EL (cell line): ENCODE results near the gene B3GALT6.

ENCODE experiments used
- DNase-seq: peaks from one replicate; pipeline ENCODE4 v3.0.0-alpha.2; 2016

The B3GALT6 gene

DNA sequence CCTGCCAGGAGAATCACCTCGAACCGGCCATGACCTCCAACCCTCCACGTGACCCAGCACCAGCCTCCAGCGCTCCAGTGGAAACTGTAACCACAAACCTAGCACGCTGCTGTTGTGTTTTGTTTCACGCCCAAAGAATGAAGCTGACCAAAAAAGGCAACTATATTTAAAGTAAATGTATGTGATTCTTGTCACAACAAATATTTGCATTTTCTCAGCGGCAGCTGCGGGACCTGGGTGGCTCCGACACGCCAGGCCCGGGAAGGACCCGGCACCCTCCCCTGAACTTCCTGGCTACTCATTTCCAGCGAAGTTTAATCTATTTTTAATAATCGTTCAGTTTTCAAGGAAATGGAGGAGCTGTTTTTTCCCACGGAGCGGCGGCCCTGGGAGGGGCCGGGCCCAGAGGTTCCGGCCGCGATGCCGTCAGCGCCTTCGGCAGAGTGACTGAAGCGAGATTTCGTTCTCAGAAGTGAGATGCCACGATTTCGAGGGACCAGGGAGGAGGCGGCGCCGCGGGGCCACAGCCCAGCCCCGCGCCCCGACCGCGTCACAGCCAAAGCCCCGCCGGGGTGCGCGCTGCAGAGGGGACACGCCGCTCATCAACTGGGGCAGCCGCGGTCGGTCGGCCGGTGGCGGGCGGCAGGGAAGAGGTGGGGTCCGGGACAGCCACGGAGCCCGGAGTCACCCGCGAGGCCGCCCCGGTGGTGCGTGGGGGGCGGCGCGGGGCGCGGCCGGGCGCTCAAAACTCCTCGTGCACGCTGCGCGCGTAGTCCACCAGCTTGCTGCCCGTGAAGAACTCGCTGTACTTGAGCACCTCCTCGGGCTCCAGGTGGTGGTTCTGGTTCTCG lies 15.0 kb upstream of the B3GALT6 start:
- no peak for DNase-seq

GRCh38 chr1:1217621-1218523 lies 14.2 kb upstream of the B3GALT6 start:
- no peak for DNase-seq

GRCh38 chr1:1218524-1219200 lies 13.4 kb upstream of the B3GALT6 start:
- DNase-seq = no peak

DNA sequence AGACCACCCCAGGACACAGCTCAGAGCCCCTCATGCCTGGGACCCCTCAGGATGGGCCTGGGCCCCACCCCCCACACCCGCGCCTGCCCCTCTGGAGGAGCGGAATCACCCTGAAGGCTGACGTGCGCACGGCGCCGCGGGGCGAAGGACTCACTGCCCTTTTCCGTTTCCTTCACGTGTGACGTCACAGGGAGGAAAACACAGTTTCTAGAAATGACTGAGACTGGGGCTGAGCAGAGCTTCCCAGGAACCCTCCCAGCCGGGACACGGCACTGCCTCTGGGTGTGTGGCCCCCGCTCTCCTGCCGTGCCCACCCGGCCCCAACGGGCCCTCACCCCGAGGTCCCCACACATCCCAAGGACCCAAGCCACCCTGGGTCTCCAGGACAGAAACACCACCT lies 12.7 kb upstream of the B3GALT6 start:
- no peak for DNase-seq

GRCh38 chr1:1220197-1220596 lies 11.8 kb upstream of the B3GALT6 start:
- no peak for DNase-seq

DNA sequence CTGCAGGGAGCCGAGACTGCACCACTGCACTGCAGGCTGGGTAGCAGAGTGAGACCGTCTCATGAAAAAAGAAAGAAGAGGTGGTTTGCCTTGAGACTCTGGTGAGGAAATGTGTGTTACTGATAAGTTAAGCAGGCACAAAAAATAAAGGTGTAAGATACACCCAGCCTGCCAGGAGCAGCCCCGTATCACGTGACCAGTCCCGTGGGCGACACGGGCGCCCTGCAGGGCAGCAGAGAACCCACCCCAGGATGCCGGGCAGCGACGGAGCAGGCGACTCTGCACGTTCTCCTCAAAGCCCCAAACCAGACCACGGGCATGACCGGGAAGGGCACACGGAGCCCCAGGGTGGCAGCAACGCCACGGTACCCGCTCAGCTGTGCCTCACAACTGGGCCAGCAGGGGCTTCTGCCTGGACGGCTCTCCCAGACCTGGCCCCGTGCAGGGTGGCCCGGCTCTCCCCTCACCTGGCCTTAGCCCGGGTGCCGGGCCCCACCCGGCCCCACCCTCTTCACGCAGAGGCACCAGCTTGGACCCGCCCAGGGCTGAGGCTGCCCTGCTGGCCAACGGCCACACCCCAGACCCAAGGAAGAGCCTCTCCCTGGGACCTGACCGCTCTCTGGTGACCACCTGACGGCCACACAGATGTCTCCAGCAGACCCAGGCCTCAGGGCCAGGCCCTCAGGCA lies 10.0 kb upstream of the B3GALT6 start:
- no peak for DNase-seq

DNA sequence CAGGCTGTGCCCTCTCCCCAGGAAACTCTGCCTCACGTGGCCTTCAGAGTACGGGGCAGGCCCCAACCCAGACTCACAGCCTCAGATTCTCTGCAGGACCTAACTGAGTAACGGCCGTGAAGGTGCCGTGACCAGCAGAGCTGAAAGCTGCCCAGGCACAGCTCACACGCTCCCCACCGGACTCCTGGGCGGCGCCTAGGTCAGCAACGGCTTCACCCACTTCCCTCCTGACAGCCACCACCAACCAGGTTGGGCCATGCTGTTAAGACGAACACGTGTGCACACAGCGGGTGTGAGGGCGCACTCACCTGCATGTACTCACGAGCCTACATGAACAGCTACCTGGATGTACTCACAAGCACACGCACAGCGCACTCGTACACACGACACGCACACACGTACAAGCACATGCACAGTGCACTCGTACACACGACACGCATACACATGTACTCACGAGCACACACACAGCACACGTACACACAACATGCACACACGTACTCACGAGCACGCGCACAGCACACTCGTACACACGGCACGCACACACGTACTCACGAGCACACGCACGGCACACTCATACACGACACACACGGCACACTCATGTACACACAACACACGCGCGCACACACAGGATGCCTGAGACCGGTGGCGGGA lies 9.3 kb upstream of the B3GALT6 start:
- DNase-seq = no peak

- DNase-seq = no peak
Measured at GRCh38 chr1:1223321-1223720, 8.7 kb upstream of the B3GALT6 start.

GRCh38 chr1:1223891-1224290 lies 8.1 kb upstream of the B3GALT6 start:
- no peak for DNase-seq

DNA sequence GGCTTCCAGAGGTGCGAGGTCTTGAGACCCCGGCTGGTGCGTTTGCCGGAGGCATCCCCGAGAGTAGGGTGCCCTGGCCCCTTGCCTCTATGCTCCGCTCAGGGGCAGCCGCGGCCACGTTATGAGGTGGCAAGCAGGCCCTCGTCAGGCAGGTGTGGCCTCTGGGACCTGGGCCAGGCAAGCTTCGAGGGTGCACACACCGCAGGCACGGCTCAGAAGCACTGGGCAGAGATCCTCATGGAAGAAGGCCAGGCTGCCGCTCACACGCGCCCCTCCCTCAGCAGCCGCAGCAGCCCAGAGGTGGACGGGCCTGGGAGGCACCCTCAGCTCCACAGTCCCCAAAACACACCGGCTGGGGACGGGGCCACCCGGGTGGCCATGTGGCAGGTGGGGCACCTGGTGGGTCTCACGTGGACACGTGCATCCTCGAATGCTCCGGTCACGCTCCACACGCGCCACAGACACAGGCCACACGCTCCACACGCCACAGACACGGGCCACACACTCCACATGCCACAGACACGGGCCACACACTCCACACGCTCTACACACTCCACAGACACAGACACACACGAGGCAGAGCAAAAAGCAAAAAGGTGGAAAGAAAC lies 6.7 kb upstream of the B3GALT6 start:
- no peak for DNase-seq

GRCh38 chr1:1225913-1226312 lies 6.1 kb upstream of the B3GALT6 start:
- no peak for DNase-seq

GRCh38 chr1:1226566-1227362 lies 5.3 kb upstream of the B3GALT6 start:
- DNase-seq = no peak

GRCh38 chr1:1227386-1227785 lies 4.7 kb upstream of the B3GALT6 start:
- no peak for DNase-seq

DNA sequence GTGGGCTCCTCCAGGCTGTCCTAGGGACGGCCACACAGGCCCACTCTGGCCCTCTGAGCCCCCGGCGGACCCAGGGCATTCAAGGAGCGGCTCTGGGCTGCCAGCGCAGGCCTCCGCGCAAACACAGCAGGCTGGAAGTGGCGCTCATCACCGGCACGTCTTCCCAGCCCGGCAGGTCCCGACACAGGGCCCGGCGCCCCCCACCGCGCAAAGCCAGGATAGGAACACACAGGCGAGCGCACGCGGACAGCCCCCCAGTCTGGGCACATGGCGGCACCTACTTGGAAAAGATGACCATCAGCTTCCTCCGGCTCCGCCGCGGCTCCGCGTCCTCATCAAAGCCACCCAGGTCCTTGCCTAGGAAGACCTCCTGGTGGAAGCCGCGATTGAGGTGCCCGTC lies 3.9 kb upstream of the B3GALT6 start:
- no peak for DNase-seq

GRCh38 chr1:1228596-1229321 lies 3.3 kb upstream of the B3GALT6 start:
- DNase-seq = no peak

- DNase-seq = no peak
Measured at GRCh38 chr1:1229770-1230169, 2.3 kb upstream of the B3GALT6 start.

- DNase-seq = peak; percentile 72
Measured at GRCh38 chr1:1230656-1231399, 1.2 kb upstream of the B3GALT6 start.

DNA sequence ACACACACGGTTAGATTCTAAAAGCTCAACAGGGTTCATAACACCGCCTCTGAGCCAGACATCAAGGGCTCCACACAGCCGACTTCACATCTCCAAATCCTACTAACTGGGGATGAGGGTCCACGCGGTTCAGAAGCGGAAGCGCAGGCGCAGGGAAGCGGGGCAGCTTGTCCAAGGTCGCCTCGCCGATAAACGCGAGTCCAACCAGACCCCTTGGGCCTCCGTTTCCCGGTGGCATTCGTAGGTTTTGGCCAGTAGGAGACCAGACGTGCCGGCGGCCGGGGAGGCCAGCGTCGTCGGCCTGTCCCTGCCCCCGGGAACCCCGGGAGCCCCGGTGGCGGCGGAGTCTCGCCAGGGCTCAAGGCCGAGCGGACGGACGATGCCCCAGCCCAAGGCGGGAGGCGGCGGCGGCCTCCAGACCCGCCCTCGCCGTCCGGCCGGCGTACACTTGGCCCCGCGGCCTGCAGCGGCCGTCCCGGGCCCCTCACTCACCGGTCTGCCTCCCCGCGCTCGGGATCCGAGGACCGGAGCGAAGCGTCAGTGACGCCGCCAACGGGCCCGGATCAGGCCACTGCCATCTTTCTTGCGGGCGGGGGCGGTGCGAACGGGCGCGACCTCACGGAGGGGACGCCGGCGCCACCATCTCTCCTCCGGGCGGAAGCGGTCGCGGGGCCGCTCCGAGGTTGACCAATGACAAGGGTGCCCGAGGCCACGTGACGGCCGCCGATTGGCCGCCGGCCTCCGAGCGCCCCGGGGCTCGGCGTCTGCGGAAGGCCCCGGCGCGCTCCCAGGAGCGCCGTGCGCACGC lies 433 bp upstream of the B3GALT6 start, which contains the start of gene SDF4:
Gene SDF4 (minus strand): TSS at position 602 of the 808 bp plus-strand sequence. CDS start 3,229 bp downstream, outside the sequence.
- DNase-seq = peak; percentile 96
